ENCODE data around the gene PPARD.

DNA sequence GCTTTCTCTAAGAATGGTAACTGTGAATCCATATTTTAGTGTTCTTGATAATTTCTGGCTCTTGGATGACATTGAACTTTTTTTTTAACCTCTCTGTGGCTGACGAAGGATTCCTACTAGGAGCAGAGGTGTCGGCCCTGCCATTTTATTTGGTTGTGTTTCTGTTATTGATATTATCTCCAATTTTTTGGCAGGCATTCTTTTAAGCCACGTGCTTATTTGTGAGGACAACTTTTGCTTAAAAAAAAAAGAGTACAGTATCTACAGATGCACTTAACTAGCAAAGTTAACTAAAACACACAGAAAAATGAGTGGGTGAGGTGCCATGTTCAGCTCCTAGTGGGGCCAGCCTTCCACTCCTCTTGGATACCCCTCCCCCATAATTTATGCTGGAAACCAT, 110.9 kb downstream of the PPARD start:
- no peak for TF ChIP-seq POLR2AphosphoS5 (IDR thresholded peaks at IDR 0.05; ENCODE audit: low read depth)
- TF ChIP-seq, protein P1, sequence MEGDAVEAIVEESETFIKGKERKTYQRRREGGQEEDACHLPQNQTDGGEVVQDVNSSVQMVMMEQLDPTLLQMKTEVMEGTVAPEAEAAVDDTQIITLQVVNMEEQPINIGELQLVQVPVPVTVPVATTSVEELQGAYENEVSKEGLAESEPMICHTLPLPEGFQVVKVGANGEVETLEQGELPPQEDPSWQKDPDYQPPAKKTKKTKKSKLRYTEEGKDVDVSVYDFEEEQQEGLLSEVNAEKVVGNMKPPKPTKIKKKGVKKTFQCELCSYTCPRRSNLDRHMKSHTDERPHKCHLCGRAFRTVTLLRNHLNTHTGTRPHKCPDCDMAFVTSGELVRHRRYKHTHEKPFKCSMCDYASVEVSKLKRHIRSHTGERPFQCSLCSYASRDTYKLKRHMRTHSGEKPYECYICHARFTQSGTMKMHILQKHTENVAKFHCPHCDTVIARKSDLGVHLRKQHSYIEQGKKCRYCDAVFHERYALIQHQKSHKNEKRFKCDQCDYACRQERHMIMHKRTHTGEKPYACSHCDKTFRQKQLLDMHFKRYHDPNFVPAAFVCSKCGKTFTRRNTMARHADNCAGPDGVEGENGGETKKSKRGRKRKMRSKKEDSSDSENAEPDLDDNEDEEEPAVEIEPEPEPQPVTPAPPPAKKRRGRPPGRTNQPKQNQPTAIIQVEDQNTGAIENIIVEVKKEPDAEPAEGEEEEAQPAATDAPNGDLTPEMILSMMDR (IDR thresholded peaks at IDR 0.05; ENCODE audit: insufficient read depth, low read length): no peak
- no peak for TF ChIP-seq GABPA (IDR thresholded peaks at IDR 0.05; ENCODE audit: low read depth)
- TF ChIP-seq SPI1 (IDR thresholded peaks at IDR 0.05; ENCODE audit: borderline replicate concordance, low read depth): no peak
- TF ChIP-seq, protein P2, sequence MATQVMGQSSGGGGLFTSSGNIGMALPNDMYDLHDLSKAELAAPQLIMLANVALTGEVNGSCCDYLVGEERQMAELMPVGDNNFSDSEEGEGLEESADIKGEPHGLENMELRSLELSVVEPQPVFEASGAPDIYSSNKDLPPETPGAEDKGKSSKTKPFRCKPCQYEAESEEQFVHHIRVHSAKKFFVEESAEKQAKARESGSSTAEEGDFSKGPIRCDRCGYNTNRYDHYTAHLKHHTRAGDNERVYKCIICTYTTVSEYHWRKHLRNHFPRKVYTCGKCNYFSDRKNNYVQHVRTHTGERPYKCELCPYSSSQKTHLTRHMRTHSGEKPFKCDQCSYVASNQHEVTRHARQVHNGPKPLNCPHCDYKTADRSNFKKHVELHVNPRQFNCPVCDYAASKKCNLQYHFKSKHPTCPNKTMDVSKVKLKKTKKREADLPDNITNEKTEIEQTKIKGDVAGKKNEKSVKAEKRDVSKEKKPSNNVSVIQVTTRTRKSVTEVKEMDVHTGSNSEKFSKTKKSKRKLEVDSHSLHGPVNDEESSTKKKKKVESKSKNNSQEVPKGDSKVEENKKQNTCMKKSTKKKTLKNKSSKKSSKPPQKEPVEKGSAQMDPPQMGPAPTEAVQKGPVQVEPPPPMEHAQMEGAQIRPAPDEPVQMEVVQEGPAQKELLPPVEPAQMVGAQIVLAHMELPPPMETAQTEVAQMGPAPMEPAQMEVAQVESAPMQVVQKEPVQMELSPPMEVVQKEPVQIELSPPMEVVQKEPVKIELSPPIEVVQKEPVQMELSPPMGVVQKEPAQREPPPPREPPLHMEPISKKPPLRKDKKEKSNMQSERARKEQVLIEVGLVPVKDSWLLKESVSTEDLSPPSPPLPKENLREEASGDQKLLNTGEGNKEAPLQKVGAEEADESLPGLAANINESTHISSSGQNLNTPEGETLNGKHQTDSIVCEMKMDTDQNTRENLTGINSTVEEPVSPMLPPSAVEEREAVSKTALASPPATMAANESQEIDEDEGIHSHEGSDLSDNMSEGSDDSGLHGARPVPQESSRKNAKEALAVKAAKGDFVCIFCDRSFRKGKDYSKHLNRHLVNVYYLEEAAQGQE (IDR thresholded peaks at IDR 0.05; ENCODE audit: insufficient replicate concordance, low read depth): no peak

All from HL-60 (cell line).